Mesenchymal stem cell (in vitro differentiated cells and primary cell): ENCODE results near the gene OMG.
"Not testable (repeated sequence)": the region's sequence is repeated elsewhere in the genome, so short reads cannot be mapped to it uniquely, and the experiment has no call there.

Experiments
- DNase-seq: peaks from one replicate; pipeline ENCODE4 v3.0.0-alpha.2; 2013
- H2AFZ ChIP-seq: one replicate; pipeline ENCODE4 v1.6.1; 2013; ENCODE audit warnings: low read depth, mild to moderate bottlenecking, control low read depth, inconsistent platforms, low read length, moderate library complexity
- H2AK5ac ChIP-seq: 2 replicates; pipeline ENCODE4 v1.6.1; 2013; ENCODE audit warnings: low read length, moderate library complexity, mild to moderate bottlenecking, inconsistent platforms; ENCODE audit not compliant: severe bottlenecking
- H2BK120ac ChIP-seq: one replicate; pipeline ENCODE4 v1.6.1; 2013; ENCODE audit warnings: low read depth, mild to moderate bottlenecking, inconsistent platforms, low read length, moderate library complexity
- H2BK12ac ChIP-seq, 2 experiments: one replicate each; pipeline ENCODE4 v1.6.1; 2013; ENCODE audit warnings: inconsistent platforms in 2 of 2, low read length in 2 of 2, mild to moderate bottlenecking in 2 of 2, moderate library complexity in 2 of 2, control low read depth in 1 of 2
- H2BK15ac ChIP-seq: one replicate; pipeline ENCODE4 v1.6.1; 2013; ENCODE audit warnings: mild to moderate bottlenecking, low read depth, inconsistent platforms; ENCODE audit not compliant: poor library complexity, severe bottlenecking
- H2BK5ac ChIP-seq: 2 replicates; pipeline ENCODE4 v1.6.1; 2013; ENCODE audit warnings: low read depth, mild to moderate bottlenecking, low read length, control low read depth, inconsistent platforms; ENCODE audit not compliant: poor library complexity, severe bottlenecking
- H3K14ac ChIP-seq, 2 experiments: one replicate each; pipeline ENCODE4 v1.6.1; 2013; ENCODE audit warnings: inconsistent platforms in 2 of 2, low read length in 2 of 2, control low read depth in 1 of 2, mild to moderate bottlenecking in 1 of 2, moderate library complexity in 1 of 2
- H3K18ac ChIP-seq, 2 experiments: one replicate each; pipeline ENCODE4 v1.6.1; 2013; ENCODE audit warnings: inconsistent platforms in 2 of 2, low read length in 2 of 2, control low read depth in 1 of 2, low read depth in 1 of 2, mild to moderate bottlenecking in 1 of 2
- H3K23ac ChIP-seq, 2 experiments: one replicate each; pipeline ENCODE4 v1.6.1; 2013; ENCODE audit warnings: inconsistent platforms in 2 of 2, low read length in 2 of 2, mild to moderate bottlenecking in 2 of 2, moderate library complexity in 2 of 2, control low read depth in 1 of 2
- H3K27ac ChIP-seq: 2 replicates; pipeline ENCODE4 v1.5.1; 2013; ENCODE audit warnings: mild to moderate bottlenecking, moderate library complexity, low read length, control low read depth, inconsistent platforms; ENCODE audit not compliant: poor library complexity, severe bottlenecking
- H3K27me3 ChIP-seq, 2 experiments: 2 replicates each; pipeline versions ENCODE4 v1.6.1 to v1.7.0; 2013; ENCODE audit warnings: low read length in 2 of 2, mild to moderate bottlenecking in 2 of 2, moderate library complexity in 2 of 2, control low read depth in 1 of 2, inconsistent platforms in 1 of 2; ENCODE audit not compliant: control insufficient read depth in 1 of 2, insufficient read depth in 1 of 2
- H3K36me3 ChIP-seq, 2 experiments: 2 replicates each; pipeline versions ENCODE4 v1.6.1 to v1.7.0; 2013; ENCODE audit warnings: low read length in 2 of 2, control low read depth in 1 of 2, inconsistent platforms in 1 of 2, low read depth in 1 of 2, mild to moderate bottlenecking in 1 of 2; ENCODE audit not compliant: insufficient read depth in 2 of 2, control insufficient read depth in 1 of 2
- H3K4ac ChIP-seq, 2 experiments: one replicate each; pipeline ENCODE4 v1.6.1; 2013; ENCODE audit warnings: inconsistent platforms in 2 of 2, low read length in 2 of 2, mild to moderate bottlenecking in 2 of 2, moderate library complexity in 2 of 2, control low read depth in 1 of 2, low read depth in 1 of 2
- H3K4me1 ChIP-seq: 2 replicates; pipeline ENCODE4 v1.6.1; 2013; ENCODE audit warnings: low read depth, low read length, control low read depth; ENCODE audit not compliant: control insufficient read depth, insufficient read depth
- H3K4me2 ChIP-seq: 2 replicates; pipeline ENCODE4 v1.6.1; 2013; ENCODE audit warnings: low read length, mild to moderate bottlenecking, inconsistent platforms; ENCODE audit not compliant: poor library complexity, severe bottlenecking
- H3K4me3 ChIP-seq, 2 experiments: 2 replicates each; pipeline versions ENCODE4 v1.5.1 to v1.7.0; 2013; ENCODE audit warnings: low read length in 2 of 2, mild to moderate bottlenecking in 2 of 2, control low read depth in 1 of 2, low read depth in 1 of 2; ENCODE audit not compliant: insufficient read depth in 1 of 2
- H3K79me1 ChIP-seq: replicated peaks from 2 replicates; pipeline ENCODE4 v1.6.1; 2013; ENCODE audit warnings: mild to moderate bottlenecking, control low read depth, low read length, inconsistent platforms; ENCODE audit not compliant: poor library complexity, severe bottlenecking
- H3K9ac ChIP-seq: 2 replicates; pipeline ENCODE4 v1.7.0; 2013; ENCODE audit warnings: mild to moderate bottlenecking, low read length, moderate library complexity
- H3K9me3 ChIP-seq: 2 replicates; pipeline ENCODE4 v1.7.0; 2013; ENCODE audit warnings: mild to moderate bottlenecking, low read length; ENCODE audit not compliant: control insufficient read depth
- H4K8ac ChIP-seq: one replicate; pipeline ENCODE4 v1.6.1; 2013; ENCODE audit warnings: inconsistent platforms, mild to moderate bottlenecking, low read length, moderate library complexity
- H4K91ac ChIP-seq: one replicate; pipeline ENCODE4 v1.6.1; 2013; ENCODE audit warnings: mild to moderate bottlenecking, low read length, inconsistent platforms
- WGBS: methylation state at CpG from one replicate; pipeline ENCODE4 v1.1.7; 2013; ENCODE audit warnings: mixed read lengths; 5-methylcytosine and 5-hydroxymethylcytosine counted together

Gene OMG

GRCh38 chr17:31269578-31269983 is 27.5 kb downstream of the OMG start:
- H3K14ac ChIP-seq = no peak overlapping the region
- no peak overlapping the region for H2AK5ac ChIP-seq
- no peak overlapping the region for H2AFZ ChIP-seq
- H3K18ac ChIP-seq = peak overlapping the region in 1 of 2 experiments; percentile 62
- H3K9ac ChIP-seq = peak overlapping the region; percentile 74
- no peak overlapping the region for H3K4ac ChIP-seq
- peak overlapping the region; percentile 83 for H4K91ac ChIP-seq
- H3K79me1 ChIP-seq = peaks cover 4% of the 10 kb centered on the region
- no peak overlapping the region for H2BK5ac ChIP-seq
- H3K27ac ChIP-seq = peak overlapping the region; percentile 97
- peak overlapping the region in 1 of 2 experiments; percentile 93 for H2BK12ac ChIP-seq
- no peak overlapping the region for H2BK15ac ChIP-seq
- H3K36me3 ChIP-seq = peaks cover 0 to 31% of the 10 kb centered on the region in 2 experiments
- peak overlapping the region; percentile 85 for H2BK120ac ChIP-seq
- no peak overlapping the region for H3K4me3 ChIP-seq
- no peaks in the 10 kb centered on the region for H3K9me3 ChIP-seq
- no peaks in the 10 kb centered on the region for H3K27me3 ChIP-seq
- peaks cover 9% of the 10 kb centered on the region for H3K4me1 ChIP-seq
- H3K4me2 ChIP-seq = no peak overlapping the region
- 0% methylated on average over 1 of the region's 1 CpG for WGBS
- H3K23ac ChIP-seq = no peak overlapping the region
- no peak overlapping the region for H4K8ac ChIP-seq
- peak; percentile 97 for DNase-seq

- no peak overlapping the region for H2AFZ ChIP-seq
- H3K27me3 ChIP-seq = no peaks in the 10 kb centered on the region
- H3K4ac ChIP-seq = no peak overlapping the region
- H3K9me3 ChIP-seq = no peaks in the 10 kb centered on the region
- no peak overlapping the region for H2BK15ac ChIP-seq
- peak overlapping the region; percentile 61 for H2BK120ac ChIP-seq
- H3K18ac ChIP-seq = no peak overlapping the region
- no peak overlapping the region for H3K23ac ChIP-seq
- H3K4me2 ChIP-seq = no peak overlapping the region
- H3K14ac ChIP-seq = no peak overlapping the region
- no peak overlapping the region for H2BK5ac ChIP-seq
- H3K9ac ChIP-seq = peak overlapping the region; percentile 62
- no peak overlapping the region for H4K91ac ChIP-seq
- H3K4me3 ChIP-seq = no peak overlapping the region
- peak overlapping the region; percentile 94 for H2AK5ac ChIP-seq
- no peak for DNase-seq
- WGBS = 100% methylated on average over 2 of the region's 2 CpGs
- H3K27ac ChIP-seq = peak overlapping the region; percentile 88
- peaks cover 0 to 33% of the 10 kb centered on the region in 2 experiments for H3K36me3 ChIP-seq
- peaks cover 9% of the 10 kb centered on the region for H3K4me1 ChIP-seq
- H3K79me1 ChIP-seq = peaks cover 4% of the 10 kb centered on the region
- no peak overlapping the region for H2BK12ac ChIP-seq
- H4K8ac ChIP-seq = no peak overlapping the region
Observed at GRCh38 chr17:31269036-31269577, 27.9 kb downstream of the OMG start.

GRCh38 chr17:31266042-31266441 is 31.0 kb downstream of the OMG start:
- peak; percentile 9 for DNase-seq
- Histone ChIP-seq H3K4me3 (no peak overlapping the region), H2BK15ac (no peak overlapping the region), H3K14ac (no peak overlapping the region), H2BK120ac (no peak overlapping the region), H3K23ac (no peak overlapping the region), H3K18ac (no peak overlapping the region), H3K36me3 (peaks cover 0 to 40% of the 10 kb centered on the region in 2 experiments), H3K79me1 (peaks cover 2% of the 10 kb centered on the region), H3K4me1 (peaks cover 9% of the 10 kb centered on the region), H3K27ac (no peak overlapping the region), H4K8ac (no peak overlapping the region), H3K9ac (no peak overlapping the region), H3K9me3 (no peaks in the 10 kb centered on the region), H2AFZ (no peak overlapping the region), H2BK12ac (no peak overlapping the region), H3K27me3 (no peaks in the 10 kb centered on the region), H4K91ac (no peak overlapping the region), H2AK5ac (no peak overlapping the region), H2BK5ac (no peak overlapping the region), H3K4me2 (no peak overlapping the region), H3K4ac (no peak overlapping the region)
- WGBS = 93% methylated on average over 2 of the region's 2 CpGs

DNA sequence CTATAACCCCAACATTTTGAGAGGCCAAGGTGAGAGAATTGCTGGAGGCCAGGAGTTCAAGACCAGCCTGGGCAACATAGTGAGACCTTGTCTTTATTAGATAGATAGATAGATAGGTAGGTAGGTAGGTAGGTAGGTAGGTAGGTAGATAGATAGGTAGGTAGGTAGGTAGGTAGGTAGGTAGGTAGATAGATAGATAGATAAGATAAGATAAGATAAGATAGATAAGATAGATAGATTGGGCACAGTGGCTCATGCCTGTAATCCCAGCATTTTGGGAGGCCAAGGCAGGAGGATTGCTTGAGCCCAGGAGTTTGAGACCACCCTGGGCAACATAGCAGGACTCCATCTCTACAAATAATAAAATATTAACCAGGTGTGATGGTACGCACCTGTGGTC is 34.1 kb downstream of the OMG start:
- H2BK15ac ChIP-seq, H3K79me1 ChIP-seq, H3K4me1 ChIP-seq, H3K27ac ChIP-seq, H2BK5ac ChIP-seq, H3K4me3 ChIP-seq, DNase-seq, H2BK12ac ChIP-seq, H2BK120ac ChIP-seq, H2AK5ac ChIP-seq, H3K23ac ChIP-seq, H3K14ac ChIP-seq, H3K27me3 ChIP-seq, H3K4ac ChIP-seq, H3K18ac ChIP-seq, H3K9ac ChIP-seq, H3K4me2 ChIP-seq, H4K91ac ChIP-seq, H3K9me3 ChIP-seq, H2AFZ ChIP-seq, H4K8ac ChIP-seq: not testable (repeated sequence)
- H3K36me3 ChIP-seq = peaks cover 0 to 69% of the 10 kb centered on the region in 2 experiments
- 100% methylated on average over 1 of the region's 1 CpG for WGBS
